C4-2B (cell line): ENCODE data around the gene TWF2.

ENCODE experiments used
- ZFX ChIP-seq: fragments of 450-650 bp; IDR thresholded peaks from 2 replicates; pipeline ENCODE4 v1.6.1; 2017
- TF ChIP-seq, protein P1 (sequence below): fragments of 450-650 bp; conservative IDR thresholded peaks from 2 replicates; pipeline ENCODE4 v1.5.1; 2017; ENCODE audit warnings: mild to moderate bottlenecking

DNA sequence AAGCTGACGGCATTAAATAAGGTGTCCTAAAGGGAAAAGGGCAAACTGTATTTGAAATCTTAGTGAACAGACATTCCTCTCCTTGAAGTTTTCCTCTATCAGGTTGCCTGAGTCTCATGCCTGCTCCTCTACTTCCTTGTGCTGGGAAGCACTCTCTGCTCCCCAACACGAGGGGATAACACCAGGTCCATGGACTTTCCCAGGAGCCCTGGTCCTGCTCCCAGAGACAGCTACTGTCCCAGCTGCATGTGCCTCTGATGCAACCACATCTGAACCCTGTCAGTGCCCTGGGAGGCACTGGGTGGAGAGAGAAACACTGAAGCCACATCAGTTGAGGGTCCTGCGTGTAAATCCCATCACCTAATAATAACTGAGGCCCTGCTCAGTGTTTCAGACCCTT lies 20.9 kb downstream of the TWF2 start:
- TF ChIP-seq, protein P1, sequence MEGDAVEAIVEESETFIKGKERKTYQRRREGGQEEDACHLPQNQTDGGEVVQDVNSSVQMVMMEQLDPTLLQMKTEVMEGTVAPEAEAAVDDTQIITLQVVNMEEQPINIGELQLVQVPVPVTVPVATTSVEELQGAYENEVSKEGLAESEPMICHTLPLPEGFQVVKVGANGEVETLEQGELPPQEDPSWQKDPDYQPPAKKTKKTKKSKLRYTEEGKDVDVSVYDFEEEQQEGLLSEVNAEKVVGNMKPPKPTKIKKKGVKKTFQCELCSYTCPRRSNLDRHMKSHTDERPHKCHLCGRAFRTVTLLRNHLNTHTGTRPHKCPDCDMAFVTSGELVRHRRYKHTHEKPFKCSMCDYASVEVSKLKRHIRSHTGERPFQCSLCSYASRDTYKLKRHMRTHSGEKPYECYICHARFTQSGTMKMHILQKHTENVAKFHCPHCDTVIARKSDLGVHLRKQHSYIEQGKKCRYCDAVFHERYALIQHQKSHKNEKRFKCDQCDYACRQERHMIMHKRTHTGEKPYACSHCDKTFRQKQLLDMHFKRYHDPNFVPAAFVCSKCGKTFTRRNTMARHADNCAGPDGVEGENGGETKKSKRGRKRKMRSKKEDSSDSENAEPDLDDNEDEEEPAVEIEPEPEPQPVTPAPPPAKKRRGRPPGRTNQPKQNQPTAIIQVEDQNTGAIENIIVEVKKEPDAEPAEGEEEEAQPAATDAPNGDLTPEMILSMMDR = no peak
- TF ChIP-seq ZFX = no peak
